Muscle layer of colon (tissue), 2 donors: ENCODE data around the gene TRIM59.

Source experiments
- H3K27ac ChIP-seq: one replicate; pipeline ENCODE4 v1.7.0; 2013; ENCODE audit warnings: low read depth, mild to moderate bottlenecking, low read length, moderate library complexity
- H3K27me3 ChIP-seq, 2 donors: one replicate each; pipeline ENCODE4 v1.7.0; 2013; ENCODE audit warnings: low read length in 2 of 2, mild to moderate bottlenecking in 2 of 2; ENCODE audit not compliant: insufficient read depth in 2 of 2, control insufficient read depth in 1 of 2
- H3K36me3 ChIP-seq: one replicate; pipeline ENCODE4 v1.7.0; 2013; ENCODE audit warnings: mild to moderate bottlenecking, low read length; ENCODE audit not compliant: insufficient read depth
- H3K4me1 ChIP-seq: one replicate; pipeline ENCODE4 v1.7.0; 2013; ENCODE audit warnings: mild to moderate bottlenecking, low read length; ENCODE audit not compliant: insufficient read depth
- H3K4me3 ChIP-seq, 2 donors: one replicate each; pipeline ENCODE4 v1.7.0; 2013; ENCODE audit warnings: low read length in 2 of 2, low read depth in 1 of 2, mild to moderate bottlenecking in 1 of 2, moderate library complexity in 1 of 2
- H3K9ac ChIP-seq: one replicate; pipeline ENCODE4 v1.7.0; 2013; ENCODE audit warnings: low read length
- H3K9me3 ChIP-seq: one replicate; pipeline ENCODE4 v1.7.0; 2013; ENCODE audit warnings: mild to moderate bottlenecking, low read length
- donor health status: abdominal sarcoma.
- donor health status: Adenocarcinoma of cecum.

Gene TRIM59

DNA sequence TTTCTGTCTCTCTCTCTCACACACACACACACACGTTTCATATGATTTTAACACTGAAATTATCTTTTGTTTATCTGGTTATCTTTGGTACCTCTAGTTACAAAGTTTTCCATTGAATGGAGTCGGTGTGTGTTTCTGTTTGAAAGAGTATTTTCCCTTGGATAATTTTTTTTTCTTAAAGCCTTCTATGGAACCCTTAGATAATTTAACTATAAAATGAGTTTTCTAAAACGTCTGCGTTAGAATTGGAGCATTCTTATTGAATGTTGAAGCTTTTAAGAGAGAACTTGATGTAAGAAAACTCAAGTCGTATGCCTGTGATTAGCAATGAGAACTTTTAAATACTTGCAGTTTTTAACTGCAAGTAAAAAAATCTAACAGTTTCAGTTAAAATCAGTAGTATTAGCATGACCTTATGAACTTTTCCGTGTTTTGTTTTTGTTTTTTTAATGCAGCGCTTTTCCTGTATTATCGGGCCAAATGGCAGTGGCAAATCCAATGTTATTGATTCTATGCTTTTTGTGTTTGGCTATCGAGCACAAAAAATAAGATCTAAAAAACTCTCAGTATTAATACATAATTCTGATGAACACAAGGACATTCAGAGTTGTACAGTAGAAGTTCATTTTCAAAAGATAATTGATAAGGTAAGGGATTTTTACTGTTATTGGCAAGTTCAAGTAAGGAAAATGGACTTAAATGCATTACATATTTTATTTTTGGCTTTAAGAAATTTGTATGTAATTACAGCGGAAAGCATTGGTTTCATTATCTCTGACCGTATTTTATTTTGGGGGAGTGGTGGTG, 47.2 kb downstream of the TRIM59 start:
- Histone ChIP-seq H3K4me3 (no peak overlapping the region), H3K9me3 (no peaks in the 10 kb centered on the region), H3K27ac (peak overlapping the region; percentile 37), H3K9ac (no peak overlapping the region), H3K36me3 (no peaks in the 10 kb centered on the region), H3K27me3 (peaks cover 16 to 32% of the 10 kb centered on the region in 2 donors), H3K4me1 (peaks cover 23% of the 10 kb centered on the region)

DNA sequence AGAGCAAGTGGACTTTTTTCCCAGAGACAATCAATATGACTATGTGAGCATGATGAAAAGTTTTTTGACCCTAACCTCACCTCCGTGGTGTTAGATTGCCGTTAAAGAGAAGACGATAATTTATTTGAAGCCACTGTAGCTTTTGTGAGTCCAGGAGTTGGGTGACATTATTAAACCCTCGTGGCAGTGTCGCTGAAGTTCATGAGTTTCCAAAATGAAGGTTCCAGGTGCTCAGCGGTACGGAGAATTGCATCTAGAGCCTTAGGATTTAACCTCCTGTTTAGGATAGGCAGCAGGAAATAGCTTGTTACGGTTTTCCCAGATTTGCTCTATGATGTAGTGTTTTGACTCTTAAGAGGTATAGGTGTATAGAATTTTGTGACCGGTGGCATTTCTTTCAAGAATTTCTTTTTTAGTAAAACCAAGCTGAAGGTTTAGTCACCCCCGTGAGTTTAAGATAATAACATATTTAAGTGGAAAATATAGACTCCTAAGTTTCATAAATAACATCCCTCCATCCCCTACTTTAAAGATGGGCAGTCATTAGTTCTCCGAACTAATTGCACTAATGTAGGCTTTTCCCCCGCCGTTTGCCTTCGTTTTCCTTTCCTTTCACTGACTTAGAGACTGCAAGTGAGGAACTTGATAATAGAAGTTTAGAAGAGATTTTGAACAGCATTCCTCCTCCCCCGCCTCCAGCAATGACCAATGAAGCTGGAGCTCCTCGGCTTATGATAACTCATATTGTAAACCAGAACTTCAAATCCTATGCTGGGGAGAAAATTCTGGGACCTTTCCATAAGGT, 48.1 kb downstream of the TRIM59 start:
- H3K4me1 ChIP-seq = peaks cover 23% of the 10 kb centered on the region
- peak overlapping the region; percentile 90 for H3K27ac ChIP-seq
- peak overlapping the region; percentile 82 to 96 for H3K4me3 ChIP-seq
- H3K9ac ChIP-seq = no peak overlapping the region
- H3K36me3 ChIP-seq = no peaks in the 10 kb centered on the region
- H3K27me3 ChIP-seq = peaks cover 16 to 32% of the 10 kb centered on the region in 2 donors
- H3K9me3 ChIP-seq = no peaks in the 10 kb centered on the region

DNA sequence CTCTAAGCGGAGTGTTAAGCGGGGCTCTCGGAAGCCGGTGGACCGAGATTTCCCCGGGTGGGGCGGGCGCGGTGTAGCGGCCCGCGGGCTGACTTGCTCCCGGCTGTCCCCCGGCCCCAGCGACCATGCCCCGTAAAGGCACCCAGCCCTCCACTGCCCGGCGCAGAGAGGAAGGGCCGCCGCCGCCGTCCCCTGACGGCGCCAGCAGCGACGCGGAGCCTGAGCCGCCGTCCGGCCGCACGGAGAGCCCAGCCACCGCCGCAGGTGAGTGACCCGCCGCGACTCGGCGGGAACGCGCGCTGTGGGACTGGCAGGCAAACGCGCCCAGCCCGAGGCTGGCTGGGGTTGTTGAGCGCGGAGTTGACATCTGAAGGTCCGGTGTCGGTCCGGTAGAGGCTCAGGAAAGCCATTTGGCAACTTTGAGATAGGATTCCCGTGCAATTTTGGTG, 48.9 kb downstream of the TRIM59 start:
- peaks cover 23% of the 10 kb centered on the region for H3K4me1 ChIP-seq
- peak overlapping the region; percentile 90 for H3K27ac ChIP-seq
- H3K36me3 ChIP-seq = no peaks in the 10 kb centered on the region
- peak overlapping the region; percentile 82 to 96 for H3K4me3 ChIP-seq
- H3K9me3 ChIP-seq = no peaks in the 10 kb centered on the region
- peaks cover 16 to 32% of the 10 kb centered on the region in 2 donors for H3K27me3 ChIP-seq
- no peak overlapping the region for H3K9ac ChIP-seq

DNA sequence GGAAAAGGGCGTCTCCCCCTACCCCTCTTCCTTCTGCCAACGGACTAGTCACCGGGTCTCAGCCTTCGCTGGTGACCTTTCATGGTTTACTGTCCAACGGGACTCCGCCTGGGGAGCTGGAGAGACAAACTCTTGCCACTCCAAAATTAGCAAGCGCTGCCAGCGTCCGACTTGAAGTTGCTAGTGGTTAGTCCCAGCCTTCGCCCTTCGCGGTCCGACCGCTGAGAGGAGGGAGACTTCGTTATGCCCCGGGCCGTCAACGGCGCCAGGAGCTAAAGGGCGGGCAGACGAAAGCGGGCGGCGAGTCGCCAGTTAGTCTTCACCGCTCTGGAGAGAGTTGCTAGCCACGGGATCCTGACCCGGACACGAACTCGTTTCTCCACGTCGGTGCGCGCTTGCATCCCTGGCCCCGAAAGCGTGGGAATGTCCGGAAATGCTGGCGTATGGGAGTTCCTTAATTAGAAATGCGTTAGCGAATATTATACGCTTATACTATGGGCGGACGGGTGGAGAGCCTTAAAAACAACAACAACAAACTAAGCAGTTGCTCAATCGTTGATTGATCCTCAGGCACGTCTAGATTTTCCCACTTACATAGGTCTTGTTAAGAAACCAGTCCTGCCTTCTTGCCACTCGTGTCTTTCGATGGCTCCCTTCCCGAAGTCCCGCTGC, 49.4 kb downstream of the TRIM59 start:
- peak overlapping the region; percentile 77 for H3K9ac ChIP-seq

DNA sequence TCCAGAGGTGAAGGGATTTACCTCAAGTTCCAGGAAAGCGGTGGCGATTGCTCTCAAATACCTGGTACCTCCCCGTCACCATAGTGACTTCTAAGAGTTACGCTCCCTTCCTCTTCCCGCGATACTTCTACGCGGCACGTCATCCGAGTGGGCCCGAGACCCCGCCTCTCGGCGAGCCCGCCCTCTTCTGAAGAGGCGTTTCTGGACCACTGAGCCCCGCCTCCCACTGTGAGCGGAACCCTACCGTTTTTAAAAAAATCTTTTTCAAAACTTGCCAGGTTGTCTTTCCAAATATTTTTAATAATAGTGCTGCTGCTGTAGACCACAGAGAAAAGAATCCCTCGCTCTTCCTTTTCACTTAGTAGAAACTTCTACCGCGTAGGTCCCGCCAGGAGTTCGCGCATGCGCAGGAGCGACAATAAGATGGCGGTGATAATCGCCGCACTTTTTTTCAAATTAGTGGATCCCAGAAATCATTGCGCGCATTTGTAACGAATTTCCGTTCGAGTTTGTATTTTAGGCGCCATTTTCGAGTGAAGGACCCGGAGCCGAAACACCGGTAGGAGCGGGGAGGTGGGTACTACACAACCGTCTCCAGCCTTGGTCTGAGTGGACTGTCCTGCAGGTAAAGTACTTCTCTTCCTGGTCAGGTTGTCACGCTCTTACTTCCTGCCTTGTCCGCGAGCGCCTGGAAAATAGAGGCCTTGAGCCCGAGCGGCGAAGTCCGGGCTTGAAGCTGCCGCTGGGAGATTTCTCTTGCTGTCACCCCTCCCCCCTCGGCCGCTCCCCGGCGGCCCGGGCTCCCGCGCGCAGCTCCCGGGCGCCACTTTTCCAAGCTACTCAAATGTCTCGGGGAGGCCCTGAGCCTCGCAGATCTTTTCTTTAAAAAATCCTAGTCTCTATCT, 50.2 kb downstream of the TRIM59 start, which contains the start of the genes IFT80 and SMC4:
Gene IFT80 (minus strand): TSS at position 101 of the 905 bp plus-strand sequence. CDS start 14,625 bp downstream, outside the sequence.
Gene SMC4 (plus strand): TSS at position 526 of the 905 bp plus-strand sequence. CDS start 1,177 bp downstream, outside the sequence.
- Histone ChIP-seq H3K4me3 (peak within 1 kb of the TSS; percentile 82 to 96), H3K9me3 (no peaks in the 10 kb centered on the region), H3K27ac (peak within 1 kb of the TSS; percentile 90), H3K27me3 (peaks cover 16 to 32% of the 10 kb centered on the region in 2 donors), H3K36me3 (no peaks in the 10 kb centered on the region), H3K4me1 (peaks cover 23% of the 10 kb centered on the region), H3K9ac (peak within 1 kb of the TSS; percentile 77)

More for the DNA sequence above, 49.4 kb downstream of the TRIM59 start:
- Histone ChIP-seq H3K9me3 (no peaks in the 10 kb centered on the region), H3K4me3 (peak overlapping the region; percentile 82 to 96), H3K36me3 (no peaks in the 10 kb centered on the region), H3K4me1 (peaks cover 23% of the 10 kb centered on the region), H3K27me3 (peaks cover 16 to 32% of the 10 kb centered on the region in 2 donors), H3K27ac (peak overlapping the region; percentile 90)

DNA sequence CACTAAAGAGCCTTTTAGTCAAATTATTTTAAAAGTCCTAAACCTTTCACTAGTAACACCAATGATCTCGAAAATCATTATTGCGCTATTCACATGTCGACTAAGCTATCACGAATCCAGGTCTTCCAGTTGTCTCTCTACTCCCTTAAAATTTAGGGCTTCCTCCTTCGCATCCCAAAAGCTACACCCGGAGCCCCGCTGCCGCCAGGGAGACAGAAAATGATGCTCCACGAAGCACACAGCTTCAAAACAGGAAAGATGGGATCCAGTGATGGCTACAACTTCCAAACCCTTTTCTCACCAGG, 50.8 kb downstream of the TRIM59 start:
- no peaks in the 10 kb centered on the region for H3K9me3 ChIP-seq
- peak overlapping the region; percentile 77 for H3K9ac ChIP-seq
- peaks cover 23% of the 10 kb centered on the region for H3K4me1 ChIP-seq
- H3K4me3 ChIP-seq = peak overlapping the region; percentile 82 to 96
- no peaks in the 10 kb centered on the region for H3K36me3 ChIP-seq
- peak overlapping the region; percentile 90 for H3K27ac ChIP-seq
- peaks cover 16 to 28% of the 10 kb centered on the region in 2 donors for H3K27me3 ChIP-seq

DNA sequence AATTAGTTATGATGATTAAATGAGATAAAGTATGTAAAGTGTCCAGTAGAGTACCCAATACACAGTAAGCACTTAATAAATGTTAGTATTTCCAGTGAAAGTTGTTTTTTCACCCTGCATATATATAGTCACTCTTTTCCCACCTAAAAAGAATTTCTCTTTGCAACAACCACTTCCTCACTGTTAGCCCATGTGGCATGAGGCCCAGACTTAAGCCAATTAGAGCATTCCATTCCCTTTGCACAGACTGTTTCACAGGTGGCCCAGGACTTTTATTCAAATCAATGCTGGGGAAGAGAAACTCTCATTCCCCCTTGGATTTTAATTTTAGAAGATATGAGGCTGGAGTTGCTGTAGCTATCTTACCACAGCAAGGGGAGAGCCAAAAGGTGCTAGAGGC, 54.3 kb downstream of the TRIM59 start:
- Histone ChIP-seq H3K27me3 (no peaks in the 10 kb centered on the region), H3K27ac (no peak overlapping the region), H3K4me3 (no peak overlapping the region), H3K4me1 (peaks cover 10% of the 10 kb centered on the region), H3K36me3 (no peaks in the 10 kb centered on the region), H3K9me3 (no peaks in the 10 kb centered on the region), H3K9ac (no peak overlapping the region)

DNA sequence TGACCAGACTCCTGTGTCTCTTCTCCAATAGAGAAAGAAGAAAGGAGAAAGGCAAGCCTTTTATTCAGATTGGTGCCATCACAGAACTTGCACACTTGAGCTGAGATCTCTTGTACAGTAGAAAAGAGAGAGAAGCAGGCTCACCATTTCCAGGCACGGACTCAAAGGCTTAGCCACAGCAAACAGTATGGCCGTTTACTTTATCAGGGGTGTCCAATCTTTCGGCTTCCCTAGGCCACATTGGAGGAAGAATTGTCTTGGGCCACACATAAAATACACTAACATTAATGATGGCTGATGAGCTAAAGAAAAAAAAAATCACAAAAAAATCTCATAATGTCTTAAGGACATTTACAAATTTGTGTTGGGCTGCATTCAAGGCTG, 55.6 kb downstream of the TRIM59 start:
- H3K27ac ChIP-seq = no peak overlapping the region
- no peaks in the 10 kb centered on the region for H3K36me3 ChIP-seq
- H3K9me3 ChIP-seq = no peaks in the 10 kb centered on the region

DNA sequence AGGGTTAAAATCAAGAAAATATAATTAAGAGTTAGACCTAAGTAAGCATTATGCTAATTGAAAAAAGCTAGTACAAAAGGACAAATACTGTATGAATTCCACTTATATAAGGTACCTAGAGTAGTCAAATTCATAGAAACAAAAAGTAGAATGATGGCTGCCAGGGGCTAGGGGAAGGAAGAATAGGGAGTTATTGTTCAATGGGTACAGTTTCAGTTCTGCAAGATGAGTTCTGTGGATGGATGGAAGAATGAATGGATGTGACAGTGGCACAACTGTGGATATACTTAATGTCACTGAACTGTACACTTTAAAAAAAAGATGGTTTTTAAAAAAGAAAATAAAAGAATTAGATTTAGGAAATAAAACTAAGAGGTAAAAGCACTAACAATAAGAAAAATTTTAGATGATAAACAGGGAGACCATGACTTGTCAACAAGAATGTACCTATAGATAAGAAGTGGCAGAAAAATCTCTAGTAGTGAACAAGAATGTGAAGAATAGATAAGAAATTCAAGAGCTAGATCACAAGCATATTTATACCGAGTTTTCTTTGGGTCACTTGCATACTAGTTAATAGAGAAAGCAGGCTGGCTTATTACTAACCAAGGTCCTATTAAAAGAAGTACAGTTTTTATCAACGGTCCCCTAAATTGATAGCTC, 56.1 kb downstream of the TRIM59 start:
- Histone ChIP-seq H3K36me3 (no peaks in the 10 kb centered on the region), H3K27ac (no peak overlapping the region), H3K27me3 (no peaks in the 10 kb centered on the region), H3K4me3 (no peak overlapping the region), H3K9me3 (no peaks in the 10 kb centered on the region), H3K4me1 (peaks cover 6% of the 10 kb centered on the region), H3K9ac (no peak overlapping the region)

More for the DNA sequence above, 55.6 kb downstream of the TRIM59 start:
- Histone ChIP-seq H3K27me3 (no peaks in the 10 kb centered on the region), H3K9ac (no peak overlapping the region), H3K4me3 (no peak overlapping the region), H3K4me1 (peaks cover 7% of the 10 kb centered on the region)

DNA sequence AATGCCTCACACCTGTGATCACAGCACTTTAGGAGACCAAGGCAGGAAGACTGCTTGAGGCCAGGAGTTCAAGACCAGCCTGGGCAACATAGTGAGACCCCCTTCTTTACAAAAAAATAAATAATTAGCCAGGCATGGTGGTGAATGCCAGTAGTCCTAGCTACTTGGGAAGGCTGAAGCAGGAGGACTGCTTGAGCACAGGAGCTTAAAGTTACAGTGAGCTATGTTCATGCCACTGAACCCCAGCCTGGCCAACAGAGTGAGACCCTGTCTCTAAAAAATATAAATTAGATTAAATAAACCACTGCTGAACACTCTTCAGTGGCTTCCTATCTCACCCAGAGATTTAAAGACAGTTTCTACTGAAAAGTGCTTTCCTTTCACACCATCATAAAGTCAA, 56.8 kb downstream of the TRIM59 start:
- no peaks in the 10 kb centered on the region for H3K36me3 ChIP-seq
- no peaks in the 10 kb centered on the region for H3K27me3 ChIP-seq
- no peak overlapping the region for H3K4me3 ChIP-seq
- H3K27ac ChIP-seq = no peak overlapping the region
- H3K9ac ChIP-seq = no peak overlapping the region
- no peaks in the 10 kb centered on the region for H3K4me1 ChIP-seq
- H3K9me3 ChIP-seq = no peaks in the 10 kb centered on the region
